Neural progenitor cell (in vitro differentiated cells): Measurements from ENCODE around the gene WDR53. TPM values are rescaled to one million over a fixed set of nuclear protein-coding genes. Genes with fewer than 3 reads are reported as not detected.

ENCODE experiments used
- DNase-seq: peaks from one replicate; pipeline ENCODE4 v3.0.0-alpha.2; 2016; ENCODE audit warnings: low spot score
- H2AFZ ChIP-seq: fragments of 200-600 bp; sonication (generic); replicated peaks from 2 replicates; pipeline ENCODE4 v1.6.1; 2016; ENCODE audit warnings: antibody characterized with exemption
- H3F3A ChIP-seq: fragments of 200-600 bp; sonication (generic); 2 replicates; pipeline ENCODE4 v1.6.1; 2016; ENCODE audit warnings: antibody characterized with exemption, low read depth
- H3K27ac ChIP-seq: fragments of 200-600 bp; sonication (generic); 2 replicates; pipeline ENCODE4 v1.5.1; 2016; ENCODE audit warnings: mild to moderate bottlenecking
- H3K27me3 ChIP-seq: fragments of 200-600 bp; sonication (generic); 2 replicates; pipeline ENCODE4 v1.6.1; 2016; ENCODE audit warnings: mild to moderate bottlenecking, moderate library complexity
- H3K36me3 ChIP-seq: fragments of 200-600 bp; sonication (generic); 2 replicates; pipeline ENCODE4 v1.5.1; 2016
- H3K4me1 ChIP-seq: fragments of 200-600 bp; sonication (generic); 2 replicates; pipeline ENCODE4 v1.6.1; 2016; ENCODE audit warnings: mixed run types
- H3K4me2 ChIP-seq: fragments of 200-600 bp; sonication (generic); 2 replicates; pipeline ENCODE4 v1.6.1; 2016
- H3K4me3 ChIP-seq: fragments of 200-600 bp; sonication (generic); 2 replicates; pipeline ENCODE4 v1.5.1; 2016
- H3K79me2 ChIP-seq: fragments of 200-600 bp; sonication (generic); 2 replicates; pipeline ENCODE4 v1.6.1; 2016; ENCODE audit warnings: low read depth
- H3K9ac ChIP-seq: fragments of 200-600 bp; sonication (generic); 2 replicates; pipeline ENCODE4 v1.6.1; 2016
- H3K9me3 ChIP-seq: fragments of 200-600 bp; sonication (generic); 2 replicates; pipeline ENCODE4 v1.5.1; 2016; ENCODE audit warnings: low read depth
- H4K20me1 ChIP-seq: fragments of 200-600 bp; sonication (generic); 2 replicates; pipeline ENCODE4 v1.6.1; 2016; ENCODE audit warnings: low read depth
- H3K27ac Mint-ChIP-seq: 3 replicates; pipeline ENCODE4 v1.8.0; 2021; ENCODE audit warnings: mixed read lengths
- H3K27me3 Mint-ChIP-seq: 2 replicates; pipeline ENCODE4 v1.8.0; 2022; ENCODE audit warnings: low read depth, mild to moderate bottlenecking, inconsistent platforms, moderate library complexity, mixed read lengths; ENCODE audit not compliant: insufficient read depth
- H3K36me3 Mint-ChIP-seq: 3 replicates; pipeline ENCODE4 v1.8.0; 2021; ENCODE audit warnings: mixed read lengths
- H3K4me1 Mint-ChIP-seq: 3 replicates; pipeline ENCODE4 v1.8.0; 2021; ENCODE audit warnings: mixed read lengths
- H3K4me3 Mint-ChIP-seq: 3 replicates; pipeline ENCODE4 v1.8.0; 2021; ENCODE audit warnings: mild to moderate bottlenecking, moderate library complexity, mixed read lengths
- H3K9me3 Mint-ChIP-seq: 3 replicates; pipeline ENCODE4 v1.8.0; 2020; ENCODE audit warnings: mixed read lengths
- CTCF ChIP-seq: fragments of 200-600 bp; sonication (generic); IDR thresholded peaks from 2 replicates; pipeline ENCODE4 v1.5.1; 2017; ENCODE audit warnings: antibody characterized with exemption, mild to moderate bottlenecking
- EZH2 ChIP-seq: fragments of 200-600 bp; sonication (generic); IDR thresholded peaks from 2 replicates; pipeline ENCODE4 v1.6.1; 2017; ENCODE audit warnings: antibody characterized with exemption, mild to moderate bottlenecking, moderate library complexity
- EZH2phosphoT487 ChIP-seq: fragments of 200-600 bp; sonication (generic); IDR thresholded peaks from 2 replicates; pipeline ENCODE4 v1.6.1; 2017; ENCODE audit warnings: antibody characterized with exemption
- total RNA-seq: library from RNA; depleted of rRNA; stranded (reverse); fragments of >200 nt; gene quantifications from 2 replicates; pipeline ENCODE4 v1.2.3, GENCODE V29; 2015; ENCODE audit warnings: low replicate concordance

The WDR53 gene
- total RNA-seq, 1 donor from 2014 or later, result 9.7 TPM

- no peak overlapping the region for H3K27ac ChIP-seq
- no peak overlapping the region for H3K4me3 ChIP-seq
- no peaks in the 10 kb centered on the region for H3K36me3 Mint-ChIP-seq
- no peak overlapping the region for H3K4me3 Mint-ChIP-seq
- H3K4me2 ChIP-seq, result no peak overlapping the region
- H2AFZ ChIP-seq, result peak overlapping the region; percentile 38
- H3K27me3 Mint-ChIP-seq, result peaks cover 2% of the 10 kb centered on the region
- H3K27ac Mint-ChIP-seq, result no peak overlapping the region
- H4K20me1 ChIP-seq, result no peaks in the 10 kb centered on the region
- TF ChIP-seq EZH2phosphoT487 (no peak), CTCF (no peak), EZH2 (no peak)
- no peaks in the 10 kb centered on the region for H3F3A ChIP-seq
- no peaks in the 10 kb centered on the region for H3K27me3 ChIP-seq
- DNase-seq, result no peak
- peaks cover 14% of the 10 kb centered on the region for H3K4me1 Mint-ChIP-seq
- H3K9me3 Mint-ChIP-seq, result no peaks in the 10 kb centered on the region
- no peaks in the 10 kb centered on the region for H3K36me3 ChIP-seq
- H3K9ac ChIP-seq, result no peak overlapping the region
- no peaks in the 10 kb centered on the region for H3K9me3 ChIP-seq
- H3K4me1 ChIP-seq, result peaks cover 3% of the 10 kb centered on the region
- H3K79me2 ChIP-seq, result no peaks in the 10 kb centered on the region
These were observed 40.3 kb upstream of the WDR53 start for GRCh38 chr3:196608693-196609092.

GRCh38 chr3:196604548-196604947 is 36.2 kb upstream of the WDR53 start:
- Mint-ChIP-seq H3K4me3 (no peak overlapping the region), H3K9me3 (no peaks in the 10 kb centered on the region), H3K36me3 (no peaks in the 10 kb centered on the region), H3K27ac (no peak overlapping the region), H3K4me1 (peaks cover 5% of the 10 kb centered on the region), H3K27me3 (no peaks in the 10 kb centered on the region)
- Histone ChIP-seq H3K9ac (no peak overlapping the region), H3K4me1 (peaks cover 2% of the 10 kb centered on the region), H3F3A (no peaks in the 10 kb centered on the region), H3K4me3 (no peak overlapping the region), H3K27me3 (no peaks in the 10 kb centered on the region), H3K9me3 (no peaks in the 10 kb centered on the region), H4K20me1 (no peaks in the 10 kb centered on the region), H3K79me2 (no peaks in the 10 kb centered on the region), H3K4me2 (no peak overlapping the region), H2AFZ (peak overlapping the region; percentile 34), H3K36me3 (no peaks in the 10 kb centered on the region), H3K27ac (no peak overlapping the region)
- TF ChIP-seq EZH2phosphoT487, result no peak
- no peak for TF ChIP-seq EZH2
- TF ChIP-seq CTCF, result no peak
- no peak for DNase-seq

- Mint-ChIP-seq H3K27ac (peak overlapping the region; percentile 18), H3K27me3 (no peaks in the 10 kb centered on the region), H3K4me1 (peaks cover 2% of the 10 kb centered on the region), H3K4me3 (no peak overlapping the region), H3K36me3 (no peaks in the 10 kb centered on the region), H3K9me3 (no peaks in the 10 kb centered on the region)
- H3K4me1 ChIP-seq, result no peaks in the 10 kb centered on the region
- H4K20me1 ChIP-seq, result no peaks in the 10 kb centered on the region
- no peaks in the 10 kb centered on the region for H3F3A ChIP-seq
- no peaks in the 10 kb centered on the region for H3K9me3 ChIP-seq
- no peak overlapping the region for H3K27ac ChIP-seq
- no peak overlapping the region for H3K4me3 ChIP-seq
- TF ChIP-seq EZH2phosphoT487, result no peak
- no peaks in the 10 kb centered on the region for H3K36me3 ChIP-seq
- no peaks in the 10 kb centered on the region for H3K79me2 ChIP-seq
- H3K4me2 ChIP-seq, result no peak overlapping the region
- DNase-seq, result no peak
- H3K27me3 ChIP-seq, result no peaks in the 10 kb centered on the region
- H3K9ac ChIP-seq, result no peak overlapping the region
- no peak overlapping the region for H2AFZ ChIP-seq
These were observed 35.3 kb upstream of the WDR53 start for GRCh38 chr3:196603683-196604082.

- H3K36me3 Mint-ChIP-seq, result no peaks in the 10 kb centered on the region
- Histone ChIP-seq H3K9me3 (no peaks in the 10 kb centered on the region), H3K27ac (no peak overlapping the region), H3K4me1 (no peaks in the 10 kb centered on the region), H3K36me3 (no peaks in the 10 kb centered on the region), H3K4me2 (no peak overlapping the region), H3K4me3 (no peak overlapping the region), H4K20me1 (no peaks in the 10 kb centered on the region), H2AFZ (no peak overlapping the region), H3K9ac (no peak overlapping the region), H3K27me3 (no peaks in the 10 kb centered on the region), H3K79me2 (no peaks in the 10 kb centered on the region), H3F3A (no peaks in the 10 kb centered on the region)
- DNase-seq, result no peak
- H3K9me3 Mint-ChIP-seq, result peaks cover 3% of the 10 kb centered on the region
- H3K27ac Mint-ChIP-seq, result no peak overlapping the region
- no peak overlapping the region for H3K4me3 Mint-ChIP-seq
- H3K4me1 Mint-ChIP-seq, result peaks cover 2% of the 10 kb centered on the region
- TF ChIP-seq CTCF, result no peak
- no peak for TF ChIP-seq EZH2
- no peak for TF ChIP-seq EZH2phosphoT487
- peaks cover 3% of the 10 kb centered on the region for H3K27me3 Mint-ChIP-seq
These were observed 34.3 kb upstream of the WDR53 start for GRCh38 chr3:196602673-196603072.
